ENCODE measurements around the gene PPP2R2B. TPM values are rescaled to one million over a fixed set of nuclear protein-coding genes. Genes with fewer than 3 reads are reported as not detected.

Gene PPP2R2B
- total and polyA plus RNA-seq, 11 donors: 0.03 to 2.9 (median 0.30) TPM; not detected in 1

DNA sequence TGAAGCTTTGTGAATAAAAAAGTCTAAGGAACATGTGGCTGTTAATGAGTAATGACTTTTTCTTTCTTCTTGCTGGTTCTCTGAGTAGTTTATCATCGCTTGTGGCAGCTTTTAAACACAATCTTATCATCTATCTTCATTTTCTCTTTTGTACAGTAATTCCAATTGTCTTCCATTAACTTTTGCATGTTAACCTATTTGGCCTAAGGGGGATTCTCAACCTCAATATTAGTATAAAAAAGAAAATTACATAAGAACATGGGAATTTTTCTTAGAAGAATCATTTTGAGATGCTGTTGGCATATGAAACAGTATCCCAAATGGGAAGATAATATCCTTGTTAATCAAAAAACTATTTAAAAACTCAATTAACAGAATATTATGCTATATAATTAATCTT, 182.9 kb downstream of the PPP2R2B start:
- H3K27me3 ChIP-seq: peaks cover 0 to 4% (median 0%) of the 10 kb centered on the region in 9 donors
- ATAC-seq (no peak), DNase-seq (no peak)
- H3K4me3 ChIP-seq: no peak overlapping the region
- intact Hi-C loops (cut with DNase I): no loop called here
- H3K27ac ChIP-seq: no peak overlapping the region
- WGBS, 4 donors: 77 to 90% (median 83%) methylated on average over 1 of the region's 1 CpG
- no peaks in the 10 kb centered on the region for H3K36me3 ChIP-seq
- TF ChIP-seq POLR2A (IDR thresholded peaks at IDR 0.05): no peak
- TF ChIP-seq, protein P1, sequence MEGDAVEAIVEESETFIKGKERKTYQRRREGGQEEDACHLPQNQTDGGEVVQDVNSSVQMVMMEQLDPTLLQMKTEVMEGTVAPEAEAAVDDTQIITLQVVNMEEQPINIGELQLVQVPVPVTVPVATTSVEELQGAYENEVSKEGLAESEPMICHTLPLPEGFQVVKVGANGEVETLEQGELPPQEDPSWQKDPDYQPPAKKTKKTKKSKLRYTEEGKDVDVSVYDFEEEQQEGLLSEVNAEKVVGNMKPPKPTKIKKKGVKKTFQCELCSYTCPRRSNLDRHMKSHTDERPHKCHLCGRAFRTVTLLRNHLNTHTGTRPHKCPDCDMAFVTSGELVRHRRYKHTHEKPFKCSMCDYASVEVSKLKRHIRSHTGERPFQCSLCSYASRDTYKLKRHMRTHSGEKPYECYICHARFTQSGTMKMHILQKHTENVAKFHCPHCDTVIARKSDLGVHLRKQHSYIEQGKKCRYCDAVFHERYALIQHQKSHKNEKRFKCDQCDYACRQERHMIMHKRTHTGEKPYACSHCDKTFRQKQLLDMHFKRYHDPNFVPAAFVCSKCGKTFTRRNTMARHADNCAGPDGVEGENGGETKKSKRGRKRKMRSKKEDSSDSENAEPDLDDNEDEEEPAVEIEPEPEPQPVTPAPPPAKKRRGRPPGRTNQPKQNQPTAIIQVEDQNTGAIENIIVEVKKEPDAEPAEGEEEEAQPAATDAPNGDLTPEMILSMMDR (IDR thresholded peaks at IDR 0.05): no peak
- peaks cover 0 to 5% (median 0%) of the 10 kb centered on the region in 12 donors for H3K4me1 ChIP-seq
- no peaks in the 10 kb centered on the region for H3K9me3 ChIP-seq

DNA sequence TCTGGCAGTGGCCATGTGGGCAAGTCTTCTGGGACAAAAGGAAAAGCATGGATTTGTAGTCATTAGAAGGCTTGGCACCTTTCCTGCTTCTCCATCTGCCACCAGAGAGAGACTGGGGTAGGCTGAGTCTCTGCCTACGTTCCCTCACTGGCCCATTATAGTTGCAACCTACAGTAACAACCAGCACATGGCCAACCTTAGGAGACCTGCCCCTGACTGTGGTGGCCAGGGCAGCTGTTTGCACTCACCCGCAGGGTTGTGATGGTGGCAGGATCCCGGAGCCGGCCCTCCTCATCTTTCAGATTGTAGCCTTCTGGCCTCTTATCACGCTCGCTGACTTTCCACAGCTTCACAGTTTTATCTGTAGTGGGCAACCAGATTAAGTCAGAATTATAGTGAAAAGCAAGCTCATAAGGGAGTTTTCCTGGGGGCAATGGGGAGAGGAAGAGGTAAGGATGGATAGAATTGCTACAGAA, 187.6 kb downstream of the PPP2R2B start:
- no peak for DNase-seq
- no peak for TF ChIP-seq POLR2A (IDR thresholded peaks at IDR 0.05)
- TF ChIP-seq, protein P1 (IDR thresholded peaks at IDR 0.05): no peak
- no peak for ATAC-seq

DNA sequence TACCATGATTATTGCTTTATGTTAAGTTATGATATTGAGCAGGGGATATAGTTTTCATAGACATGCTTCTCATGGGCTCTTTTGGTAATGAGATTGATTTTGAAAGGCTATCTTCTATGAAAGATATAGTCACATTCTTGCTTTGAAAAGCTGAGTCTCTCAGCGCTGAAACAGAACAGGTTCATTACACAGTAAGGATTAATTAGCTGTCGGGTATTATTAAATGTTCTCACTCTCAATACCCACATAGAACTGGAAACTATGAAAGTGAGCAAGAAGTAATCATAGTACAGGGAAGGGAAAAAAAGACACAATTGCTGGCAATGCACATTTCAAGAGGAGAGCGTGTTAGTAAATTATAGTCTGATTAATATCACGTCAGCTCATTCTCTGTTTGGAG, 190.9 kb downstream of the PPP2R2B start:
- 77 to 86% (median 77%) methylated on average over 4 of the region's 4 CpGs for WGBS, 4 donors
- H3K4me3 ChIP-seq: no peak overlapping the region
- H3K36me3 ChIP-seq: no peaks in the 10 kb centered on the region
- no peak for TF ChIP-seq POLR2A (IDR thresholded peaks at IDR 0.05)
- TF ChIP-seq, protein P1 (IDR thresholded peaks at IDR 0.05): no peak
- no peak overlapping the region for H3K27ac ChIP-seq
- intact Hi-C loops (cut with DNase I): no loop called here
- no peaks in the 10 kb centered on the region for H3K4me1 ChIP-seq
- DNase-seq (no peak), ATAC-seq (no peak)
- H3K27me3 ChIP-seq: peaks cover 0 to 4% (median 0%) of the 10 kb centered on the region in 9 donors
- H3K9me3 ChIP-seq: no peaks in the 10 kb centered on the region

More for the DNA sequence above, 187.6 kb downstream of the PPP2R2B start:
- intact Hi-C loops (cut with DNase I): no loop called here
- Histone ChIP-seq H3K36me3 (no peaks in the 10 kb centered on the region), H3K4me3 (no peak overlapping the region), H3K4me1 (no peaks in the 10 kb centered on the region), H3K27me3 (peaks cover 0 to 4% (median 0%) of the 10 kb centered on the region in 9 donors), H3K27ac (no peak overlapping the region), H3K9me3 (no peaks in the 10 kb centered on the region)
- 37 to 65% (median 46%) methylated on average over 6 of the region's 6 CpGs for WGBS, 4 donors

DNA sequence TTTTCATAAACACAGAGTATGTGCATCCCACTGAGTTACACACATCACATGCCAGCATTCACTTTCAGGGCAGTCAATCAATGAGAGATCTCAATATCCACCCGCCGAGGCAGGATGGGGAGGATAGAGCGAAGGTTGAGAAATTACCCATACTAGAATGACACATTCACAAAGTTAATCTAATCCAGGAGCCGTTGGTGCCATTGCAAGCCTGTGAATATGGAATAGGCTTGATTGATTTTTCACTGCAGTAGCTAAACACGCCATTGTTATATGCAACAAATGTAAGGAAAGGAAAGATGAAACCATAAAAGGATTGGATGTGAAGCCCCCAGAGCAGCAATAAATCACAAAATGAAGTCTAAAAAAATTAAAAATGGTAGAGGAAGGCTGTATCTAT, 194.7 kb downstream of the PPP2R2B start:
- DNase-seq: no peak
- no peak for TF ChIP-seq POLR2A (IDR thresholded peaks at IDR 0.05)
- TF ChIP-seq, protein P1 (IDR thresholded peaks at IDR 0.05): no peak
- Histone ChIP-seq H3K9me3 (no peaks in the 10 kb centered on the region), H3K27me3 (peaks cover 0 to 3% (median 0%) of the 10 kb centered on the region in 9 donors), H3K27ac (no peak overlapping the region), H3K36me3 (no peaks in the 10 kb centered on the region), H3K4me3 (no peak overlapping the region), H3K4me1 (no peaks in the 10 kb centered on the region)
- 83 to 85% (median 85%) methylated on average over 5 of the region's 5 CpGs for WGBS, 4 donors
- ATAC-seq: no peak
- intact Hi-C loops (cut with DNase I): no loop called here

Measured in heart left ventricle (tissue), 16 donors.